ENCODE results near the gene OTULINL.

DNA sequence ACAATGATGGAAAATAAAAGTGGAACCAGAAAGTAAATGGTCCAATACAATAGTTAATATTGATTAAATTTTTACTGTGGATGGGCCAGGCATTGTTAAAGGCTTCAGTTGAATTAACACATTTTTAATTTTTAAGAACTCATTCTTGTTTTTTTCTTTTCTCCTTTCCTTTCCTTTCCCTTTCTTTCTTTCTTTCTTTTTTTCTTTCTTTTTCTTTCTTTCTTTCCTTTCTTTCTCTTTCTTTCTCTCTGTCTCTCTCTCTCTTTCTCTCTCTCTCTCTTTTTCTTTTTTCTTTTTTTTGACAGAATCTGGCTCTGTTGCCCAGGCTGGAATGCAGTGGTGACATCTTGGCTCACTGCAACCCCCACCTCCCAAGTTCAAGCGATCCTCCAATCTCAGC is 13.3 kb upstream of the OTULINL start:
- TF ChIP-seq, protein P1, sequence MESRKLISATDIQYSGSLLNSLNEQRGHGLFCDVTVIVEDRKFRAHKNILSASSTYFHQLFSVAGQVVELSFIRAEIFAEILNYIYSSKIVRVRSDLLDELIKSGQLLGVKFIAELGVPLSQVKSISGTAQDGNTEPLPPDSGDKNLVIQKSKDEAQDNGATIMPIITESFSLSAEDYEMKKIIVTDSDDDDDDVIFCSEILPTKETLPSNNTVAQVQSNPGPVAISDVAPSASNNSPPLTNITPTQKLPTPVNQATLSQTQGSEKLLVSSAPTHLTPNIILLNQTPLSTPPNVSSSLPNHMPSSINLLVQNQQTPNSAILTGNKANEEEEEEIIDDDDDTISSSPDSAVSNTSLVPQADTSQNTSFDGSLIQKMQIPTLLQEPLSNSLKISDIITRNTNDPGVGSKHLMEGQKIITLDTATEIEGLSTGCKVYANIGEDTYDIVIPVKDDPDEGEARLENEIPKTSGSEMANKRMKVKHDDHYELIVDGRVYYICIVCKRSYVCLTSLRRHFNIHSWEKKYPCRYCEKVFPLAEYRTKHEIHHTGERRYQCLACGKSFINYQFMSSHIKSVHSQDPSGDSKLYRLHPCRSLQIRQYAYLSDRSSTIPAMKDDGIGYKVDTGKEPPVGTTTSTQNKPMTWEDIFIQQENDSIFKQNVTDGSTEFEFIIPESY (IDR thresholded peaks at IDR 0.05; ENCODE audit: borderline replicate concordance, low read depth): no peak
- TF ChIP-seq, protein P2, sequence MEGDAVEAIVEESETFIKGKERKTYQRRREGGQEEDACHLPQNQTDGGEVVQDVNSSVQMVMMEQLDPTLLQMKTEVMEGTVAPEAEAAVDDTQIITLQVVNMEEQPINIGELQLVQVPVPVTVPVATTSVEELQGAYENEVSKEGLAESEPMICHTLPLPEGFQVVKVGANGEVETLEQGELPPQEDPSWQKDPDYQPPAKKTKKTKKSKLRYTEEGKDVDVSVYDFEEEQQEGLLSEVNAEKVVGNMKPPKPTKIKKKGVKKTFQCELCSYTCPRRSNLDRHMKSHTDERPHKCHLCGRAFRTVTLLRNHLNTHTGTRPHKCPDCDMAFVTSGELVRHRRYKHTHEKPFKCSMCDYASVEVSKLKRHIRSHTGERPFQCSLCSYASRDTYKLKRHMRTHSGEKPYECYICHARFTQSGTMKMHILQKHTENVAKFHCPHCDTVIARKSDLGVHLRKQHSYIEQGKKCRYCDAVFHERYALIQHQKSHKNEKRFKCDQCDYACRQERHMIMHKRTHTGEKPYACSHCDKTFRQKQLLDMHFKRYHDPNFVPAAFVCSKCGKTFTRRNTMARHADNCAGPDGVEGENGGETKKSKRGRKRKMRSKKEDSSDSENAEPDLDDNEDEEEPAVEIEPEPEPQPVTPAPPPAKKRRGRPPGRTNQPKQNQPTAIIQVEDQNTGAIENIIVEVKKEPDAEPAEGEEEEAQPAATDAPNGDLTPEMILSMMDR (IDR thresholded peaks at IDR 0.05): no peak
- TF ChIP-seq, protein P3, sequence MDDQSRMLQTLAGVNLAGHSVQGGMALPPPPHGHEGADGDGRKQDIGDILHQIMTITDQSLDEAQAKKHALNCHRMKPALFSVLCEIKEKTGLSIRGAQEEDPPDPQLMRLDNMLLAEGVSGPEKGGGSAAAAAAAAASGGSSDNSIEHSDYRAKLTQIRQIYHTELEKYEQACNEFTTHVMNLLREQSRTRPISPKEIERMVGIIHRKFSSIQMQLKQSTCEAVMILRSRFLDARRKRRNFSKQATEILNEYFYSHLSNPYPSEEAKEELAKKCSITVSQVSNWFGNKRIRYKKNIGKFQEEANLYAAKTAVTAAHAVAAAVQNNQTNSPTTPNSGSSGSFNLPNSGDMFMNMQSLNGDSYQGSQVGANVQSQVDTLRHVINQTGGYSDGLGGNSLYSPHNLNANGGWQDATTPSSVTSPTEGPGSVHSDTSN (IDR thresholded peaks at IDR 0.05): no peak
- TF ChIP-seq CHD2 (IDR thresholded peaks at IDR 0.05; ENCODE audit: low read length, partially characterized antibody) (no peak), EZH2phosphoT487 (IDR thresholded peaks at IDR 0.05; ENCODE audit: borderline replicate concordance, low read depth) (no peak), RCOR1 (IDR thresholded peaks at IDR 0.05; ENCODE audit: low read length) (no peak), MXI1 (IDR thresholded peaks at IDR 0.05; ENCODE audit: low read depth, low read length) (no peak), NRF1 (IDR thresholded peaks at IDR 0.05; ENCODE audit: low read depth, low read length) (no peak)
- TF ChIP-seq, protein P4, sequence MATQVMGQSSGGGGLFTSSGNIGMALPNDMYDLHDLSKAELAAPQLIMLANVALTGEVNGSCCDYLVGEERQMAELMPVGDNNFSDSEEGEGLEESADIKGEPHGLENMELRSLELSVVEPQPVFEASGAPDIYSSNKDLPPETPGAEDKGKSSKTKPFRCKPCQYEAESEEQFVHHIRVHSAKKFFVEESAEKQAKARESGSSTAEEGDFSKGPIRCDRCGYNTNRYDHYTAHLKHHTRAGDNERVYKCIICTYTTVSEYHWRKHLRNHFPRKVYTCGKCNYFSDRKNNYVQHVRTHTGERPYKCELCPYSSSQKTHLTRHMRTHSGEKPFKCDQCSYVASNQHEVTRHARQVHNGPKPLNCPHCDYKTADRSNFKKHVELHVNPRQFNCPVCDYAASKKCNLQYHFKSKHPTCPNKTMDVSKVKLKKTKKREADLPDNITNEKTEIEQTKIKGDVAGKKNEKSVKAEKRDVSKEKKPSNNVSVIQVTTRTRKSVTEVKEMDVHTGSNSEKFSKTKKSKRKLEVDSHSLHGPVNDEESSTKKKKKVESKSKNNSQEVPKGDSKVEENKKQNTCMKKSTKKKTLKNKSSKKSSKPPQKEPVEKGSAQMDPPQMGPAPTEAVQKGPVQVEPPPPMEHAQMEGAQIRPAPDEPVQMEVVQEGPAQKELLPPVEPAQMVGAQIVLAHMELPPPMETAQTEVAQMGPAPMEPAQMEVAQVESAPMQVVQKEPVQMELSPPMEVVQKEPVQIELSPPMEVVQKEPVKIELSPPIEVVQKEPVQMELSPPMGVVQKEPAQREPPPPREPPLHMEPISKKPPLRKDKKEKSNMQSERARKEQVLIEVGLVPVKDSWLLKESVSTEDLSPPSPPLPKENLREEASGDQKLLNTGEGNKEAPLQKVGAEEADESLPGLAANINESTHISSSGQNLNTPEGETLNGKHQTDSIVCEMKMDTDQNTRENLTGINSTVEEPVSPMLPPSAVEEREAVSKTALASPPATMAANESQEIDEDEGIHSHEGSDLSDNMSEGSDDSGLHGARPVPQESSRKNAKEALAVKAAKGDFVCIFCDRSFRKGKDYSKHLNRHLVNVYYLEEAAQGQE (IDR thresholded peaks at IDR 0.05; ENCODE audit: low read depth, low read length): no peak
